ENCODE results near the gene BICDL1. TPM values are rescaled to one million over a fixed set of nuclear protein-coding genes. Genes with fewer than 3 reads are reported as not detected.

The BICDL1 gene
- total and polyA plus RNA-seq, 10 of the 15 experiments (the other 5 are each of a cell fraction or from before 2014, with no cell fraction given) = 0.72 to 12.3 (median 4.2) TPM

- TF ChIP-seq ZNF687 (IDR thresholded peaks at IDR 0.05) (peak; percentile 94), EED (IDR thresholded peaks at IDR 0.05; ENCODE audit: low read depth) (0 out of 2 replicates have a peak, but pooled peaks have one; percentile 23), SPI1 (IDR thresholded peaks at IDR 0.05; ENCODE audit: borderline replicate concordance, insufficient read depth, low read depth, low read length) (peak; percentile 9; the same call in 1 of the 2 replicates), ZNF622 (IDR thresholded peaks at IDR 0.05) (no peak), RB1 (IDR thresholded peaks at IDR 0.05; ENCODE audit: borderline replicate concordance) (peak; percentile 87), ZBTB4 (CRISPR knock-in tag; IDR thresholded peaks at IDR 0.05) (no peak), ATF2 (IDR thresholded peaks at IDR 0.05; ENCODE audit: low read length) (no peak), KLF5 (IDR thresholded peaks at IDR 0.05; ENCODE audit: partially characterized antibody) (no peak), RELA (IDR thresholded peaks at IDR 0.05; ENCODE audit: borderline replicate concordance, partially characterized antibody) (peak; percentile 73), RBBP5 (conservative IDR thresholded peaks at IDR 0.05) (no peak), USF2 (IDR thresholded peaks at IDR 0.05; ENCODE audit: borderline replicate concordance, low read depth, low read length) (no peak), MEF2A (IDR thresholded peaks at IDR 0.05; ENCODE audit: insufficient read depth, low read depth, low read length) (no peak), FOXK2 (IDR thresholded peaks at IDR 0.05) (no peak), E2F4 (IDR thresholded peaks at IDR 0.05; ENCODE audit: low read depth, low read length) (no peak), NRF1 (conservative IDR thresholded peaks at IDR 0.05; ENCODE audit: low read depth, low read length) (peak; percentile 99), ZNF217 (IDR thresholded peaks at IDR 0.05) (no peak)
These were observed 128.0 kb downstream of the BICDL1 start (continued) for GRCh38 chr12:120116792-120117651.
